ENCODE measurements around the gene ABHD11.
"Not testable (repeated sequence)": the region's sequence is repeated elsewhere in the genome, so short reads cannot be mapped to it uniquely, and the experiment has no call there.

Gene ABHD11

GRCh38 chr7:73718905-73719805, 19.4 kb downstream of the ABHD11 start, which contains the start of gene STX1A:
TSS of gene STX1A (minus strand) at chr7:73719669. CDS start at chr7:73719631, 38 bp downstream.
- peak; percentile 80 for DNase-seq

GRCh38 chr7:73718438-73718881, 20.1 kb downstream of the ABHD11 start:
- DNase-seq, result no peak

DNA sequence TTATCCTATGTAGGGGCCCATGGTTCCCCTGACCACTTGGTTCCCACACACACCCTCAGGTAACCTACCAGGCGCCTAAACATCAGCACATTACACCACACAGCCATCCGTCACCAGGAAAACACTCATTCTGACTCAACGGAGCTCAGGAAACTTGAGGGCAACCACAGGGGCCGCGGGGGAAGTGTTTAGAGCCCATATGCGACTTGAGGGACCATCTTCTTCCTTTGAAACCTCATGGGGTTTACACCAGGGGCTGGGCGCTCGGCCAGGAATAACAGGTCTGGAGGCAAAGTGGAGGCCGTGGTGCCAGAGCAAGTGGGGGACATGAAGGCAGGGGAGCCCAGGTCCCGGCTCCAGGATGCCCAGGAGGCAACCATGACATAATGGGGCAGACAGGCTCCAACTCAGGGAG, 20.6 kb downstream of the ABHD11 start:
- DNase-seq, result peak; percentile 51

DNA sequence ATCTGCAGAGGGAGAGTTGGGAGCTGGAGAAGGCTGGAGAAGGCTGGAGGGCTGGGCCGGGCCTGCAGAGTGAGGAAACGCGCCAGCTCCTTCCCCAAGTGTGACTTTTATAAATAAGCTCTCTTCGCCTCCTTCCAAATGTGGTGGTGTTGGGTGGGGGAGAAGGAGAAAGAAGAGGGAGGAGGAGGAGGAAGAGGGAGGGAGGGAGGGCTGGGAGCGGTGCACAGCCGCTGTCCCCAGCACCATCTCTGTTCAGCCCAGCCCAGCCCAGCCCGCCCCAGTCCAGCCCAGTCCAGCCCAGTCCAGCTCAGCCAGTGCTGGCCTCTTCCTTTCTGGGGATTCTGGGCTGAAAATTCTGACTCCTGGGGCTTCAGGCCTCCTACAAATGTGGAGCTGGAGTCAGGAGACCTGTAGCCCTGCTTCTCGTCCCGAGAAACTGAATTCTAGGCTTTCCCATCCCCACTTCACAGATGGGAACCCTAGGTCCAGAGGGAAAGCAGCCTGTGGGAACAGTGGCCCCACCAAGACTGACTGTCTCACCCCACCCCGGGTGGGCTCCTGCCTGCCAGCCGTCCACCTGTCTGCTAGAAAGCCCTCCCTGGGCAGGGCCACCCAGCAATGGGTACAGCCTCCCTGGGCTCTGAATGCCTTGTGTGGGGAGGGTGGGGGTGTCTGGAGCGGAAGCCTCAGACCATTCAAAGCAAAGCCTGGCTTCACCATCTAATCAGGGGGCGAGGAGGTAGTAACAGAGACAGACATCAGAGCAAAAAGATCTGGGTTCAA, 21.4 kb downstream of the ABHD11 start:
- peak; percentile 60 for DNase-seq

GRCh38 chr7:73716318-73716890, 22.2 kb downstream of the ABHD11 start:
- no peak for DNase-seq

DNA sequence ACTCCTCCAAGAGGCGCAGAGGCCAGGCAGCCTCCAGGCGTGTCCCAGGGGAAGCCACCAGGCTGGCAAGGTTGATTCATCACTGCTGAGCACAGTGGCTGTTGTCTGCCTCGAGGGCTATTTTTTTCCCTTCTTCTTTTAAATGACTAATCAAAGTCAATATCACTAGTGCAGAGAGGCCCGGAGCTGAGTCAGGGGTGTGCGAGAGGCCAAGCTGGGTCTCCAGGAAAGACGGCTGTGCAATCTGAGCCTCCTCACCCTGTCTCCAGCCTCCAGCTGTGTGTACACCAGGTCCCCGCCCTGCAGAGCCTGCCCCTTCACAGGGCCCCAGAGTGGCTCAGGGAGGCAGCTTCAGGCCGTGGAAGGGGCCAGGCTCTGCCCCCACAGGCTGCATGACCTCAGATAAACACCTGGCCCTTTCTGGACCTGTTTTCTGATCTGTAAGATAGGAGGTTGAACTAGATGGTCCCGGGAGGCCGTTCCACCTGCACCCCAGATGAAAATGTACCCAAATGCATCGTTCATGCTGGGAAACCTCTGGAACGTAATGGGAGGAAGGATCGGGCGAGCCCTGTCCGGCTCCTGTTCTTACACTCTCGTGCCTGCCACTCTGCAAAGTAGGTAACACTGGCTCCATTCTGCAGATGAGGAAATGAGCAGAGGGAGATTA, 22.8 kb downstream of the ABHD11 start:
- peak; percentile 79 for DNase-seq

GRCh38 chr7:73713319-73713718, 25.3 kb downstream of the ABHD11 start:
- DNase-seq, result not testable (repeated sequence)

DNA sequence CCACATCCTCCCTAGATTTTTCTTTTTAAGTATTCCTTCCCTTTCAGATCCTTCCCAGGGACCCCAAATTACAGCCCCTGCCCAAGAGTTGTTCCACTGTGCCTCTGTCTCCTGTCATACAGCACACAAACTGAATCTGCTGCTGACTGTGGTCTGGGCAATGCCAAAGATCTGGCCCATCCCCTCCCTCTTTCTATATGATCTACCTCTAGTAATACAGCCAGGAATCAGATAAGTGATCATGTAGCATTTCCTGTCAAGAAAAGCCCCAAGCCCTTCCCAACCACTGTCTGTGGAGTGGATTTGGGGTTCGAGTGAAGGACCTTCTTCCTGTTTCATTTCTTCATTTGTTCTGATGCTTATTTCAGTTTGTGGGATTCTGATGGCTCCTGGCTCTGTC, 25.8 kb downstream of the ABHD11 start:
- no peak for DNase-seq

DNA sequence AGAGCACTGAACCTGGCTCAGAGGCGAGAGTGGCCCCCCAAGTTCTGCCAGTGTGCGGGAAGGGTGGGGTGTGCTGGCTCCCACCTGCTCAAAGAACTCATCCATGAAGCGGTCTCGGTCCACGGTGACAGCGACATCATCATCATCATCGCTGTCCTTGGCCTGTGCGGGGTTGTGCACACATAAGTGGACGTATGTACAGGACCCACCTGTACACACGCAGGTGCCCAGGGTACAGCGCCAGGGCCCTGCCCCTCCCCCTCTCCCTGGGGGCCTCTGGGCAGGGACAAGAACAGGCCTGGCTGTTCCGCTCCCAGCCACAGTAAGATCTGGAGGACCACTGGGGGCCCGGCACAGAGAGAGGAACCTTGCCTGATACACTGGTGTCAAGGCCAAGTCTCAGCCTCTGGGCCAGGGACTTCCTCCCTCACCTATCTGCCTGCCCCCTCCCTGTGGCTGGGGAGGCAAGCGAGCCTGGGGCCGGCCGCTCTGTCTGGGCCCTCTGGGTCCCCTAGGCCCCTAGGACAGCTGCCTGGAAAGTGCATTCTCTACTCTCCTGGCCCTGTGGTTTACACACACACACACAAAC, 29.5 kb downstream of the ABHD11 start:
- no peak for DNase-seq

- DNase-seq, result no peak
Measured at GRCh38 chr7:73707045-73707631, 31.5 kb downstream of the ABHD11 start.

GRCh38 chr7:73706126-73707044, 32.2 kb downstream of the ABHD11 start:
- no peak for DNase-seq

GRCh38 chr7:73705551-73705920, 33.1 kb downstream of the ABHD11 start:
- no peak for DNase-seq

- no peak for DNase-seq
Measured at GRCh38 chr7:73704640-73705550, 33.7 kb downstream of the ABHD11 start.

GRCh38 chr7:73703757-73704639, 34.6 kb downstream of the ABHD11 start:
- DNase-seq, result peak; percentile 93

GRCh38 chr7:73703225-73703624, 35.4 kb downstream of the ABHD11 start:
- no peak for DNase-seq

GRCh38 chr7:73702665-73703064, 35.9 kb downstream of the ABHD11 start:
- no peak for DNase-seq

DNA sequence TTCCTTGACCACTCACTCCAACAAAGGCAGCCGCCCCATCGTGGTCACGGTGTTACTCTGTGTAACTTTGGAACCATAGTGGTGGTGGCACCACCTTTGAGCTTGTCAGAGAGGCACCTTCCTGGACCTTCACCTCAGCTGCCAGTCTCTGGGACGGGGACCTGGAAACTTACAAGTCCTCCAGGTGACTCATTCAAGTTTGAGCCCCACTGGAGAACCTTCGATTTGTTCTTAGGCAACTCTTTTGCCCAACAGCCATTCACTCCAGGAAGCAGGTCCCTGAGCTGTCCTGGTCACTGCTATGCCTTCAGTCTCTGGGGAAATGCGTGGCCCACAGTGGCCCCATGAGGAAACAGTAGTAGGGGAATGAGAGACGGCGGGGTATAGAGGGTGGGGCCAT, 36.4 kb downstream of the ABHD11 start:
- DNase-seq, result no peak

- DNase-seq, result no peak
Measured at GRCh38 chr7:73701357-73701995, 37.1 kb downstream of the ABHD11 start.

Data from femur (tissue), 1 donor.